Iris pigment epithelial cell (primary cell): ENCODE results near the gene DGAT2L6.
A peak's percentile ranks its signal among the peaks of the same experiment; 100 is the strongest.
"Not testable (repeated sequence)": the region's sequence is repeated elsewhere in the genome, so short reads cannot be mapped to it uniquely, and the experiment has no call there.

Experiments used
- DNase-seq: peaks from one replicate; pipeline ENCODE4 v3.0.0-alpha.2; 2011; ENCODE audit warnings: low read depth

DGAT2L6 gene

GRCh38 chrX:70196961-70197720, 19.9 kb downstream of the DGAT2L6 start:
- DNase-seq = peak; percentile 55

GRCh38 chrX:70201732-70202131, 24.4 kb downstream of the DGAT2L6 start:
- no peak for DNase-seq

- DNase-seq = peak; percentile 12
Measured at GRCh38 chrX:70208479-70208878, 31.2 kb downstream of the DGAT2L6 start.

- DNase-seq = not testable (repeated sequence)
Measured at GRCh38 chrX:70209570-70209969, 32.3 kb downstream of the DGAT2L6 start.

GRCh38 chrX:70219938-70220764, 42.9 kb downstream of the DGAT2L6 start:
- peak; percentile 44 for DNase-seq

GRCh38 chrX:70226048-70226447, 48.8 kb downstream of the DGAT2L6 start:
- DNase-seq = no peak

GRCh38 chrX:70226687-70227086, 49.4 kb downstream of the DGAT2L6 start:
- DNase-seq = no peak

GRCh38 chrX:70231666-70232065, 54.4 kb downstream of the DGAT2L6 start:
- DNase-seq = no peak

- no peak for DNase-seq
Measured at GRCh38 chrX:70234355-70234754, 57.1 kb downstream of the DGAT2L6 start, which contains the start of gene AWAT1. Gene AWAT1, plus strand, starts transcription at chrX:70234655. Its CDS starts 41 bp downstream, at chrX:70234696.

- no peak for DNase-seq
Measured at GRCh38 chrX:70240751-70241150, 63.5 kb downstream of the DGAT2L6 start.

GRCh38 chrX:70241501-70241900, 64.2 kb downstream of the DGAT2L6 start:
- no peak for DNase-seq

- not testable (repeated sequence) for DNase-seq
Measured at GRCh38 chrX:70243601-70244000, 66.3 kb downstream of the DGAT2L6 start.

GRCh38 chrX:70244881-70245280, 67.6 kb downstream of the DGAT2L6 start:
- no peak for DNase-seq

GRCh38 chrX:70247252-70247651, 70.0 kb downstream of the DGAT2L6 start:
- no peak for DNase-seq

GRCh38 chrX:70252491-70252890, 75.2 kb downstream of the DGAT2L6 start:
- no peak for DNase-seq

- peak; percentile 7 for DNase-seq
Measured at GRCh38 chrX:70253377-70254062, 76.2 kb downstream of the DGAT2L6 start.

- DNase-seq = no peak
Measured at GRCh38 chrX:70254063-70254400, 76.7 kb downstream of the DGAT2L6 start.

GRCh38 chrX:70254909-70255308, 77.6 kb downstream of the DGAT2L6 start:
- DNase-seq = no peak
